Left ventricle myocardium inferior (tissue), 1 donor: ENCODE results near the gene MYCN. TPM values are rescaled to one million over a fixed set of nuclear protein-coding genes. Genes with fewer than 3 reads are reported as not detected.
"Not testable (repeated sequence)": the region's sequence is repeated elsewhere in the genome, so short reads cannot be mapped to it uniquely, and the experiment has no call there.

Source experiments
- DNase-seq: peaks from one replicate; pipeline ENCODE4 v3.0.0-alpha.2; 2020
- H3K27ac ChIP-seq: fragments of 200-600 bp; replicated peaks from 2 replicates; pipeline ENCODE4 v1.8.0; 2021
- H3K27me3 ChIP-seq: fragments of 200-600 bp; 2 replicates; pipeline ENCODE4 v1.8.0; 2021; ENCODE audit warnings: low read depth
- H3K36me3 ChIP-seq: fragments of 200-600 bp; 2 replicates; pipeline ENCODE4 v1.8.0; 2021
- H3K4me1 ChIP-seq: fragments of 200-600 bp; 2 replicates; pipeline ENCODE4 v1.8.0; 2021
- H3K4me3 ChIP-seq: fragments of 200-600 bp; 2 replicates; pipeline ENCODE4 v1.8.0; 2021; ENCODE audit warnings: mild to moderate bottlenecking, moderate library complexity
- H3K9me3 ChIP-seq: fragments of 200-600 bp; replicated peaks from 2 replicates; pipeline ENCODE4 v1.8.0; 2021
- intact Hi-C: fragments of 100-400 bp; cut with micrococcal nuclease; formaldehyde crosslinking; loops from one replicate; pipeline ENCODE4 v1.11.0; 2022
- total RNA-seq: library from RNA; stranded (reverse); fragmentation: NEBNext Ultra II Directional; extraction: Animal tissue kit (Norgen Biotek cat#: 25700); gene quantifications from one replicate; pipeline ENCODE4 v1.2.1, GENCODE V29; 2021
- TF ChIP-seq, protein P1 (sequence below): fragments of 200-600 bp; IDR thresholded peaks from 2 replicates; pipeline ENCODE4 v1.8.0; 2021; ENCODE audit warnings: antibody characterized with exemption, mild to moderate bottlenecking, borderline replicate concordance
- donor health status: DM: no; HTN: yes; CAD: no; lungs with severe emphysema.

MYCN gene
- total RNA-seq, 1 donor from 2014 or later, result 0.38 TPM

GRCh38 chr2:15947431-15947830, 7.1 kb downstream of the MYCN start:
- H3K4me1 ChIP-seq, result peaks cover 20% of the 10 kb centered on the region
- H3K9me3 ChIP-seq, result no peaks in the 10 kb centered on the region
- H3K27me3 ChIP-seq, result peaks cover 7% of the 10 kb centered on the region
- H3K36me3 ChIP-seq, result no peaks in the 10 kb centered on the region
- H3K27ac ChIP-seq, result no peak overlapping the region
- no peak overlapping the region for H3K4me3 ChIP-seq
- intact Hi-C loops, result no loop called here
- TF ChIP-seq, protein P1, sequence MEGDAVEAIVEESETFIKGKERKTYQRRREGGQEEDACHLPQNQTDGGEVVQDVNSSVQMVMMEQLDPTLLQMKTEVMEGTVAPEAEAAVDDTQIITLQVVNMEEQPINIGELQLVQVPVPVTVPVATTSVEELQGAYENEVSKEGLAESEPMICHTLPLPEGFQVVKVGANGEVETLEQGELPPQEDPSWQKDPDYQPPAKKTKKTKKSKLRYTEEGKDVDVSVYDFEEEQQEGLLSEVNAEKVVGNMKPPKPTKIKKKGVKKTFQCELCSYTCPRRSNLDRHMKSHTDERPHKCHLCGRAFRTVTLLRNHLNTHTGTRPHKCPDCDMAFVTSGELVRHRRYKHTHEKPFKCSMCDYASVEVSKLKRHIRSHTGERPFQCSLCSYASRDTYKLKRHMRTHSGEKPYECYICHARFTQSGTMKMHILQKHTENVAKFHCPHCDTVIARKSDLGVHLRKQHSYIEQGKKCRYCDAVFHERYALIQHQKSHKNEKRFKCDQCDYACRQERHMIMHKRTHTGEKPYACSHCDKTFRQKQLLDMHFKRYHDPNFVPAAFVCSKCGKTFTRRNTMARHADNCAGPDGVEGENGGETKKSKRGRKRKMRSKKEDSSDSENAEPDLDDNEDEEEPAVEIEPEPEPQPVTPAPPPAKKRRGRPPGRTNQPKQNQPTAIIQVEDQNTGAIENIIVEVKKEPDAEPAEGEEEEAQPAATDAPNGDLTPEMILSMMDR, result no peak
- DNase-seq, result no peak

- no peaks in the 10 kb centered on the region for H3K36me3 ChIP-seq
- TF ChIP-seq, protein P1, result no peak
- H3K27ac ChIP-seq, result no peak overlapping the region
- DNase-seq, result no peak
- no peak overlapping the region for H3K4me3 ChIP-seq
- intact Hi-C loops, result no loop called here
- H3K9me3 ChIP-seq, result no peaks in the 10 kb centered on the region
- H3K27me3 ChIP-seq, result no peaks in the 10 kb centered on the region
- peaks cover 9% of the 10 kb centered on the region for H3K4me1 ChIP-seq
Measured at GRCh38 chr2:15948704-15948957, 8.3 kb downstream of the MYCN start.

- TF ChIP-seq, protein P1, result no peak
- Histone ChIP-seq H3K36me3 (no peaks in the 10 kb centered on the region), H3K4me3 (no peak overlapping the region), H3K4me1 (peaks cover 4% of the 10 kb centered on the region), H3K27me3 (no peaks in the 10 kb centered on the region), H3K27ac (no peak overlapping the region), H3K9me3 (no peaks in the 10 kb centered on the region)
- intact Hi-C loops, result no loop called here
- DNase-seq, result no peak
Measured at GRCh38 chr2:15949126-15949525, 8.8 kb downstream of the MYCN start.

DNA sequence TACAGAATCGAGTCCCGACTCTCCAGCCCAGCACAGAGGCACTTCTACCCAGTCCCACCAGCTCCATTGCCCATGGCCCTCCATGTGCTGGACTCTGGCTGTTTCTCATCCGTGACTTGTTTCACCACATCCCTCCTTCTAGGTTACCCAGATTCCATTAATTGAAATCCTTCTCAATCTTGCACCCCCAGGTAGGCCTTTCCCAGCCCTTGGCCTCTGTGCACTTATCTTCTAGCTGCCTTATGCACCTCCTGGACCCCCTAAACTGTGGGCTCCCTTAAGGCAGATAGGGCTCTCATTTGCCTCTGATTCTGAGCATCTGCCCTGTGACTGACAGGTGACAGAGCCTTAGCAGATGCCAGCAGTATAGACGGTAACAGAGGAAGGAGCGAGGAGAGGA, 9.2 kb downstream of the MYCN start:
- H3K4me1 ChIP-seq, result peaks cover under 1% of the 10 kb centered on the region
- H3K9me3 ChIP-seq, result no peaks in the 10 kb centered on the region
- H3K27me3 ChIP-seq, result no peaks in the 10 kb centered on the region
- no peaks in the 10 kb centered on the region for H3K36me3 ChIP-seq
- TF ChIP-seq, protein P1, result no peak
- intact Hi-C loops, result no loop called here
- no peak for DNase-seq
- no peak overlapping the region for H3K4me3 ChIP-seq
- H3K27ac ChIP-seq, result no peak overlapping the region

- DNase-seq, result no peak
- no peaks in the 10 kb centered on the region for H3K4me1 ChIP-seq
- H3K27me3 ChIP-seq, result no peaks in the 10 kb centered on the region
- intact Hi-C loops, result no loop called here
- no peaks in the 10 kb centered on the region for H3K9me3 ChIP-seq
- TF ChIP-seq, protein P1, result no peak
- H3K4me3 ChIP-seq, result no peak overlapping the region
- H3K27ac ChIP-seq, result no peak overlapping the region
- no peaks in the 10 kb centered on the region for H3K36me3 ChIP-seq
Measured at GRCh38 chr2:15950088-15950952, 10.0 kb downstream of the MYCN start.

- DNase-seq, H3K27ac ChIP-seq, H3K27me3 ChIP-seq, H3K4me3 ChIP-seq, H3K4me1 ChIP-seq, H3K9me3 ChIP-seq, intact Hi-C loops, H3K36me3 ChIP-seq: not testable (repeated sequence)
Measured at GRCh38 chr2:15951936-15952335, 11.6 kb downstream of the MYCN start.
